GM23338 (cell line): ENCODE data around the gene SIRPD. TPM values are rescaled to one million over a fixed set of nuclear protein-coding genes. Genes with fewer than 3 reads are reported as not detected.

Experiments used
- ATAC-seq: fragments of 200-7000 bp; cut with Tn5 transposase; 3 replicates; pipeline ENCODE4 v1.9.1; 2020
- DNase-seq: peaks from one replicate; pipeline ENCODE4 v3.0.0-alpha.2; 2015; ENCODE audit warnings: low spot score
- H2AFZ ChIP-seq: fragments of 200-600 bp; sonication (generic); 2 replicates; pipeline ENCODE4 v1.8.0; 2016; ENCODE audit warnings: antibody characterized with exemption, mild to moderate bottlenecking, moderate library complexity
- H3F3A ChIP-seq: fragments of 200-600 bp; sonication (generic); replicated peaks from 2 replicates; pipeline ENCODE4 v1.8.0; 2017; ENCODE audit warnings: antibody characterized with exemption, mixed run types, low read depth
- H3K27ac ChIP-seq: fragments of 200-600 bp; sonication (generic); 2 replicates; pipeline ENCODE4 v1.6.1; 2016; ENCODE audit warnings: low read depth
- H3K27me3 ChIP-seq: fragments of 200-600 bp; sonication (generic); 2 replicates; pipeline ENCODE4 v1.8.0; 2016; ENCODE audit warnings: mild to moderate bottlenecking, mixed run types, moderate library complexity; ENCODE audit not compliant: insufficient read depth
- H3K36me3 ChIP-seq: fragments of 200-600 bp; sonication (generic); 2 replicates; pipeline ENCODE4 v1.8.0; 2016; ENCODE audit warnings: mild to moderate bottlenecking; ENCODE audit not compliant: insufficient read depth
- H3K4me1 ChIP-seq: fragments of 200-600 bp; sonication (generic); 2 replicates; pipeline ENCODE4 v1.8.0; 2016; ENCODE audit warnings: mild to moderate bottlenecking, moderate library complexity; ENCODE audit not compliant: insufficient read depth
- H3K4me2 ChIP-seq: fragments of 200-600 bp; sonication (generic); 2 replicates; pipeline ENCODE4 v1.7.1; 2017; ENCODE audit warnings: mixed run types
- H3K4me3 ChIP-seq: fragments of 200-600 bp; sonication (generic); 2 replicates; pipeline ENCODE4 v1.6.1; 2016; ENCODE audit warnings: mixed run types
- H3K79me2 ChIP-seq: fragments of 200-600 bp; sonication (generic); replicated peaks from 2 replicates; pipeline ENCODE4 v1.8.0; 2017; ENCODE audit warnings: mild to moderate bottlenecking; ENCODE audit not compliant: insufficient read depth
- H3K9me2 ChIP-seq: fragments of 200-600 bp; sonication (generic); 2 replicates; pipeline ENCODE4 v1.8.0; 2017; ENCODE audit not compliant: insufficient read depth
- H4K20me1 ChIP-seq: fragments of 200-600 bp; sonication (generic); replicated peaks from 2 replicates; pipeline ENCODE4 v1.8.0; 2017; ENCODE audit warnings: mild to moderate bottlenecking; ENCODE audit not compliant: insufficient read depth
- H3K27ac Mint-ChIP-seq: 2 replicates; pipeline ENCODE4 v1.8.0; 2020; ENCODE audit warnings: inconsistent platforms, mild to moderate bottlenecking, moderate library complexity, mixed read lengths
- H3K27me3 Mint-ChIP-seq: 3 replicates; pipeline ENCODE4 v1.8.0; 2022; ENCODE audit warnings: low read depth, mild to moderate bottlenecking, moderate library complexity, mixed read lengths, inconsistent platforms; ENCODE audit not compliant: insufficient read depth, poor library complexity
- H3K36me3 Mint-ChIP-seq: 3 replicates; pipeline ENCODE4 v1.8.0; 2021; ENCODE audit warnings: low read depth, mild to moderate bottlenecking, inconsistent platforms, moderate library complexity, mixed read lengths
- H3K4me1 Mint-ChIP-seq: 3 replicates; pipeline ENCODE4 v1.8.0; 2020; ENCODE audit warnings: mild to moderate bottlenecking, inconsistent platforms, mixed read lengths
- H3K4me3 Mint-ChIP-seq: 3 replicates; pipeline ENCODE4 v1.8.0; 2021; ENCODE audit warnings: moderate library complexity, mild to moderate bottlenecking, inconsistent platforms, mixed read lengths
- H3K9me3 Mint-ChIP-seq: 3 replicates; pipeline ENCODE4 v1.8.0; 2020; ENCODE audit warnings: moderate library complexity, mild to moderate bottlenecking, inconsistent platforms, mixed read lengths
- CREB1 ChIP-seq: fragments of 250-450 bp; sonication (Bioruptor Pico); IDR thresholded peaks from 2 replicates; pipeline ENCODE4 v1.5.0; 2020; ENCODE audit warnings: low read depth, mild to moderate bottlenecking, moderate library complexity
- CTCF ChIP-seq, 2 experiments: fragments of 200-600 bp in 1 of 2; sonication (generic) in 1 of 2; conservative IDR thresholded peaks; 2 replicates each; pipeline versions ENCODE4 v1.5.1 to v1.6.1; 2016 to 2017; ENCODE audit warnings: antibody characterized with exemption in 2 of 2, low read depth in 2 of 2, mild to moderate bottlenecking in 2 of 2, moderate library complexity in 1 of 2
- ETS1 ChIP-seq: IDR thresholded peaks from 2 replicates; pipeline ENCODE4 v1.6.1; 2016; ENCODE audit warnings: antibody characterized with exemption
- EZH2 ChIP-seq: fragments of 200-600 bp; sonication (generic); IDR thresholded peaks from one replicate; pipeline ENCODE4 v1.8.0; 2017; ENCODE audit warnings: antibody characterized with exemption, mild to moderate bottlenecking, low read depth; ENCODE audit not compliant: unreplicated experiment
- EZH2phosphoT487 ChIP-seq: fragments of 200-600 bp; sonication (generic); IDR thresholded peaks from one replicate; pipeline ENCODE4 v1.8.1; 2018; ENCODE audit warnings: antibody characterized with exemption; ENCODE audit not compliant: unreplicated experiment
- JUNB ChIP-seq: IDR thresholded peaks from one replicate; pipeline ENCODE4 v1.6.1; 2016; ENCODE audit warnings: antibody characterized with exemption; ENCODE audit not compliant: unreplicated experiment
- NANOG ChIP-seq: IDR thresholded peaks from 2 replicates; pipeline ENCODE4 v1.6.1; 2016; ENCODE audit warnings: antibody characterized with exemption, borderline replicate concordance
- POLR2AphosphoS5 ChIP-seq: IDR thresholded peaks from 2 replicates; pipeline ENCODE4 v1.6.1; 2016; ENCODE audit warnings: antibody characterized with exemption, low read depth
- REST ChIP-seq: IDR thresholded peaks from one replicate; pipeline ENCODE4 v1.6.1; 2018; ENCODE audit warnings: antibody characterized with exemption; ENCODE audit not compliant: unreplicated experiment
- STAT1 ChIP-seq: IDR thresholded peaks from one replicate; pipeline ENCODE4 v1.6.1; 2016; ENCODE audit warnings: antibody characterized with exemption; ENCODE audit not compliant: unreplicated experiment
- ZNF114 ChIP-seq: fragments of 250-450 bp; sonication (Bioruptor Pico); IDR thresholded peaks from 2 replicates; pipeline ENCODE4 v1.5.0; 2020; ENCODE audit warnings: mild to moderate bottlenecking, moderate library complexity
- ZNF331 ChIP-seq: fragments of 250-450 bp; sonication (Bioruptor Pico); IDR thresholded peaks from 2 replicates; pipeline ENCODE4 v1.5.0; 2020; ENCODE audit warnings: low read depth, mild to moderate bottlenecking, moderate library complexity
- ZNF462 ChIP-seq: fragments of 250-450 bp; sonication (Bioruptor Pico); IDR thresholded peaks from 2 replicates; pipeline ENCODE4 v1.5.0; 2020; ENCODE audit warnings: mild to moderate bottlenecking, moderate library complexity
- polyA plus RNA-seq: library from polyadenylated mRNA; unstranded; fragments of >200 nt; fragmentation: Nextera tagmentation; extraction: Ambion mirVana; gene quantifications from 2 replicates; pipeline ENCODE4 v1.2.1, GENCODE V29; 2016
- total RNA-seq: library from RNA; depleted of rRNA; stranded (reverse); fragments of >200 nt; shearing (Covaris generic); gene quantifications from 2 replicates; pipeline ENCODE4 v1.2.3, GENCODE V29; 2014

Gene SIRPD
- total and polyA plus RNA-seq, 2 experiments from 2014 or later: not detected

- no peaks in the 10 kb centered on the region for H3K27me3 ChIP-seq
- H2AFZ ChIP-seq: no peak overlapping the region
- no peak overlapping the region for H3K27ac ChIP-seq
- DNase-seq: no peak
- H3K4me3 ChIP-seq: no peak overlapping the region
- H3K27me3 Mint-ChIP-seq: peaks cover 4% of the 10 kb centered on the region
- H3K4me1 Mint-ChIP-seq: no peaks in the 10 kb centered on the region
- H3K9me3 Mint-ChIP-seq: no peaks in the 10 kb centered on the region; the same call in 1 of the 3 replicates
- no peaks in the 10 kb centered on the region for H3F3A ChIP-seq
- no peaks in the 10 kb centered on the region for H4K20me1 ChIP-seq
- no peak for ATAC-seq
- no peak overlapping the region for H3K27ac Mint-ChIP-seq
- no peak for TF ChIP-seq CREB1
- TF ChIP-seq ZNF462 (CRISPR knock-in tag): no peak
- no peak for TF ChIP-seq ETS1
- no peak for TF ChIP-seq POLR2AphosphoS5
- TF ChIP-seq EZH2phosphoT487: no peak
- no peak for TF ChIP-seq EZH2
- no peak for TF ChIP-seq JUNB
- TF ChIP-seq STAT1: no peak
- TF ChIP-seq ZNF331 (CRISPR knock-in tag): no peak
- TF ChIP-seq NANOG: no peak
- TF ChIP-seq ZNF114 (CRISPR knock-in tag): no peak
- no peak for TF ChIP-seq CTCF (conservative IDR thresholded peaks at IDR 0.05; ENCODE audit: low read depth in 2 of 2)
- TF ChIP-seq REST: no peak
- no peaks in the 10 kb centered on the region for H3K79me2 ChIP-seq
- H3K9me2 ChIP-seq: no peaks in the 10 kb centered on the region
- H3K36me3 Mint-ChIP-seq: no peaks in the 10 kb centered on the region
- no peak overlapping the region for H3K4me2 ChIP-seq
- no peak overlapping the region for H3K4me3 Mint-ChIP-seq
- H3K4me1 ChIP-seq: no peaks in the 10 kb centered on the region
- H3K36me3 ChIP-seq: no peaks in the 10 kb centered on the region
Measured at GRCh38 chr20:1537731-1538058, 19.8 kb downstream of the SIRPD start.
